ENCODE measurements around the gene PLPP1.
"Not testable (repeated sequence)": the region's sequence is repeated elsewhere in the genome, so short reads cannot be mapped to it uniquely, and the experiment has no call there.

PLPP1 gene

GRCh38 chr5:55544341-55544740, 9.6 kb upstream of the PLPP1 start:
- DNase-seq (ENCODE audit: low spot score): no peak

- DNase-seq (ENCODE audit: low spot score): peak; percentile 52
These were observed 6.4 kb upstream of the PLPP1 start for GRCh38 chr5:55541056-55541635.

- peak; percentile 14 for DNase-seq (ENCODE audit: low spot score)
These were observed 5.8 kb upstream of the PLPP1 start for GRCh38 chr5:55540525-55540924.

GRCh38 chr5:55540024-55540423, 5.3 kb upstream of the PLPP1 start:
- no peak for DNase-seq (ENCODE audit: low spot score)

- DNase-seq (ENCODE audit: low spot score): no peak
These were observed 3.9 kb upstream of the PLPP1 start for GRCh38 chr5:55538661-55539060.

- DNase-seq (ENCODE audit: low spot score): not testable (repeated sequence)
These were observed 2.6 kb upstream of the PLPP1 start for GRCh38 chr5:55537315-55537714.

- DNase-seq (ENCODE audit: low spot score): no peak
These were observed 588 bp upstream of the PLPP1 start for GRCh38 chr5:55535199-55535905.

- DNase-seq (ENCODE audit: low spot score): no peak
These were observed 986 bp downstream of the PLPP1 start for GRCh38 chr5:55533521-55534435.

GRCh38 chr5:55530669-55531068, 4.1 kb downstream of the PLPP1 start:
- no peak for DNase-seq (ENCODE audit: low spot score)

GRCh38 chr5:55524816-55525215, 9.9 kb downstream of the PLPP1 start:
- DNase-seq (ENCODE audit: low spot score): no peak

GRCh38 chr5:55523293-55523692, 11.5 kb downstream of the PLPP1 start:
- DNase-seq (ENCODE audit: low spot score): no peak

GRCh38 chr5:55521881-55522280, 12.9 kb downstream of the PLPP1 start:
- no peak for DNase-seq (ENCODE audit: low spot score)

- no peak for DNase-seq (ENCODE audit: low spot score)
These were observed 14.5 kb downstream of the PLPP1 start for GRCh38 chr5:55520117-55520839.

- DNase-seq (ENCODE audit: low spot score): no peak
These were observed 15.9 kb downstream of the PLPP1 start for GRCh38 chr5:55518831-55519390.

- DNase-seq (ENCODE audit: low spot score): no peak
These were observed 17.0 kb downstream of the PLPP1 start for GRCh38 chr5:55517804-55518203.

GRCh38 chr5:55511010-55511409, 23.8 kb downstream of the PLPP1 start:
- no peak for DNase-seq (ENCODE audit: low spot score)

GRCh38 chr5:55510523-55510880, 24.3 kb downstream of the PLPP1 start:
- DNase-seq (ENCODE audit: low spot score): no peak

GRCh38 chr5:55509796-55510522, 24.8 kb downstream of the PLPP1 start:
- DNase-seq (ENCODE audit: low spot score): no peak

- no peak for DNase-seq (ENCODE audit: low spot score)
These were observed 25.7 kb downstream of the PLPP1 start for GRCh38 chr5:55509097-55509496.

- no peak for DNase-seq (ENCODE audit: low spot score)
These were observed 27.2 kb downstream of the PLPP1 start for GRCh38 chr5:55507574-55507973.

- DNase-seq (ENCODE audit: low spot score): not testable (repeated sequence)
These were observed 29.1 kb downstream of the PLPP1 start for GRCh38 chr5:55505711-55506110.

Data from CD4-positive, alpha-beta T cell treated with Interleukin-15 for 4 hours (primary cell).